ENCODE results near the gene FBXL17. TPM values are rescaled to one million over a fixed set of nuclear protein-coding genes. Genes with fewer than 3 reads are reported as not detected.

The FBXL17 gene
- total RNA-seq, 1 donor from 2014 or later, result 27.1 TPM

- no peak for DNase-seq (ENCODE audit: low spot score)
Measured at GRCh38 chr5:108090946-108091345, 291.0 kb downstream of the FBXL17 start.

GRCh38 chr5:108084105-108084504 lies 297.8 kb downstream of the FBXL17 start:
- no peak for DNase-seq (ENCODE audit: low spot score)

GRCh38 chr5:108083232-108083631 lies 298.7 kb downstream of the FBXL17 start:
- DNase-seq (ENCODE audit: low spot score), result no peak

GRCh38 chr5:108081707-108082106 lies 300.2 kb downstream of the FBXL17 start:
- no peak for DNase-seq (ENCODE audit: low spot score)

GRCh38 chr5:108079753-108080152 lies 302.1 kb downstream of the FBXL17 start:
- no peak for DNase-seq (ENCODE audit: low spot score)

- no peak for DNase-seq (ENCODE audit: low spot score)
Measured at GRCh38 chr5:108078882-108079281, 303.0 kb downstream of the FBXL17 start.

DNA sequence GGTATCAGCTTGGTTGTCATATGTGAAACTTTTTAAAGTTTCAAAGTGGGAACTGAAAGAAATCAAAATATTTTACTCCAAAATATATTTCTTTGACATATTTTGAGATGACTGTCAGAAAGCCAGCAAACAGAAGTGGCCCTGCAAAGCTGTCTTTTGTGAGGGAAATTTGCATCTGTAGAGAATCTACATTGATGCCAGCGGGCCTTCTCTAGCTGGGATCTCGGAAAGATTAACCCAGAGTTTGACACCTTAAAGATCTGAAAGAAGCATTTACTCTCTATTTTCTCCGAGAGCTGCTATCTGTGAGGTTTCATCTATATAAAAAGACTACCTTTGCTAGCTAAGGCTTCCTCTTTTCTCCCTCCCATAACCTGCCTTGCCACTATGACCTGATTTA lies 303.6 kb downstream of the FBXL17 start:
- DNase-seq (ENCODE audit: low spot score), result no peak

- DNase-seq (ENCODE audit: low spot score), result no peak
Measured at GRCh38 chr5:108074626-108075025, 307.3 kb downstream of the FBXL17 start.

GRCh38 chr5:108064302-108064701 lies 317.6 kb downstream of the FBXL17 start:
- no peak for DNase-seq (ENCODE audit: low spot score)

GRCh38 chr5:108061941-108062340 lies 320.0 kb downstream of the FBXL17 start:
- no peak for DNase-seq (ENCODE audit: low spot score)

GRCh38 chr5:108060340-108060739 lies 321.6 kb downstream of the FBXL17 start:
- no peak for DNase-seq (ENCODE audit: low spot score)

GRCh38 chr5:108059334-108059733 lies 322.6 kb downstream of the FBXL17 start:
- DNase-seq (ENCODE audit: low spot score), result no peak

GRCh38 chr5:108054349-108054748 lies 327.5 kb downstream of the FBXL17 start:
- DNase-seq (ENCODE audit: low spot score), result no peak

- DNase-seq (ENCODE audit: low spot score), result no peak
Measured at GRCh38 chr5:108046955-108047670, 334.8 kb downstream of the FBXL17 start.

- DNase-seq (ENCODE audit: low spot score), result no peak
Measured at GRCh38 chr5:108036482-108036881, 345.4 kb downstream of the FBXL17 start.

DNA sequence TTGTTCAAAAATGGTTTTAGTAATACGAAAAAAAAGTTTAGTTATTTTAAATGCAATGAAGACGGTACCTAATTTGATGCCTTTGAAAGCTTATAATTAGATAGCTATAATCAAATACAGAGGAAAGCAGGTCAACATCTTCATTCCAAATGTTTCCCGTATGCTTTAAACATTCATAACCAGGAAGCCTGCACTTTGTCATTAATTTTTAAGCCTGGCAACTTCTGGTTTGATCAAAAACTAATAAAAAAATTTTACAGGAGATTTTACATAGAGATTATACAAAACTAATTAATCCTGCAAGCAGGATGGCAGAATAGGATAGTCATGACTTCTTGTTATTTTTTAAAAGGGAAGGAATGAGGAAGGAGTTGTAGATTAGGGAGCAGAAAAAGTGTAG lies 353.0 kb downstream of the FBXL17 start:
- DNase-seq (ENCODE audit: low spot score), result no peak

DNA sequence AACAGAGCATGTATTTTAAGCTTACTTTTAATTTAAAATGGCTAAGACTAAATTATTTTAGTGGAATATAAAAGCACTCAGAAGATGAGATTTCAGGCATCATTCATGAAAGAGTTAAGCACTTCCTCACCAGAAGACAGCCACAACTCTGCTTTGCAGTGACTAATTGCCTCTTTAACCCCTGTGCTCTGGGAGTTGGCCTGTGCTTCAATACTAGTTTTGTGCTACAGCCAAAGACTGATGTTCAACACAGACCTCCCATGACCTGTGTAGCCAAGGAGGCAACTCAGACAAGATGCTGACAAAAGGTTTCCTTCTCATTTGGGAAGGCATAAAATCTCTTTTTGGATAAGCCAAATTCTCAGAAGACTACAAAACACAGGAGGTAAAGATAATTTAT lies 353.5 kb downstream of the FBXL17 start:
- DNase-seq (ENCODE audit: low spot score), result no peak

- no peak for DNase-seq (ENCODE audit: low spot score)
Measured at GRCh38 chr5:108025957-108026356, 355.9 kb downstream of the FBXL17 start.

DNA sequence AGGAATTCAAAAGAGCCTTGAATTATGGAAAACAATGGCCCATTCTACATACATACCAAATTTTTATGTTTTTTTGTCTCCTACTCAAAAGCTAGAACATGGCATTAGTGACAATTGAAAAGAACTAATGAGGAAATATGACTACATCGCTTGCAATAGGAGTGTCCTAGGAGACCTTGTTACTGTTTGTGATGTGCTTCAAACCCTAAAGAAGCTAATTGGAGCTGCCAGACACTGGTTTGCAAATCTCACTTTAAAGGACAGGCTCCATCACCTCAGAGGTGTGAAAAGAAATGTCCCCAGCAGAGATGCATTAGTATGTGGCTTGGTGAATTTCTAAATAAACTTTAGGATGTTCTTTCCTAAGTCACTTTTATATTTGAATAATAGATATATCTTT lies 356.9 kb downstream of the FBXL17 start:
- DNase-seq (ENCODE audit: low spot score), result no peak

- DNase-seq (ENCODE audit: low spot score), result no peak
Measured at GRCh38 chr5:108016101-108016500, 365.8 kb downstream of the FBXL17 start.

- no peak for DNase-seq (ENCODE audit: low spot score)
Measured at GRCh38 chr5:108006791-108007190, 375.1 kb downstream of the FBXL17 start.

DNA sequence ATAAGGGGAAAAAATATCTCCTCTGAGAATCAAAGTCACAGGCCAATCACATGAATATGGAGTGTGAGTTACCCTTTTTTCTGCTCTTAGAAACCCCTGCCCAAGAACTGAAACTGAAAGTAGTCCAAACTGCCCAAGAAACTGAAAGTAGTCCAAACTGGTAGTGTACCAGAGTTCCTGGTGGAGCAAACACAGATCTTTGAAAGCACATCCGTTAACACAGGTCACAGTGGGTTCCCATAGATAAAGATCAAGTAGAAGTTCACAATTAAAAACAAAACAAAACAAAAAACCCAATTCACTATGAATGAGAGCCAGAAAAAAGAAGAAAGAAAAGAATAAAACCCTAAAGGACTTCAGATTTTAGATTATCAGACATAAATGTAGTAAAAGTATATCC lies 378.7 kb downstream of the FBXL17 start:
- DNase-seq (ENCODE audit: low spot score), result no peak

DNA sequence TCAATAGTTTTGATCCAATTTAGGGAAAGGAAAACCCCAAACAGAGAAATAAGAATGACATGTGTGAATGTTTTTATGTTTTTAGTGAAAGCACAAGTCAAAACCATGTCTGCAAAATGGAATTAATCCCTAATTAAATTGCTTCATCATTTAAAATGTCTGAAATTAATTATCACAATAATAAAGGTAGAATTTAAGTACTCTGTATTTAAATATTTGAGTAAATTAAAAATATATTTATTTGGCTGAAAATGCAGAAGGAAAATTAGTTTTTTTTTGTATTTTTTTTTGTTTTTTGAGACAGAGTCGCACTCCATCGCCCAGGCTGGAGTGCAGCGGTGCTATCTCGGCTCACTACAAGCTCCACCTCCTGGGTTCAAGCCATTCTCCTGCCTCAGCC lies 380.7 kb downstream of the FBXL17 start:
- no peak for DNase-seq (ENCODE audit: low spot score)

DNA sequence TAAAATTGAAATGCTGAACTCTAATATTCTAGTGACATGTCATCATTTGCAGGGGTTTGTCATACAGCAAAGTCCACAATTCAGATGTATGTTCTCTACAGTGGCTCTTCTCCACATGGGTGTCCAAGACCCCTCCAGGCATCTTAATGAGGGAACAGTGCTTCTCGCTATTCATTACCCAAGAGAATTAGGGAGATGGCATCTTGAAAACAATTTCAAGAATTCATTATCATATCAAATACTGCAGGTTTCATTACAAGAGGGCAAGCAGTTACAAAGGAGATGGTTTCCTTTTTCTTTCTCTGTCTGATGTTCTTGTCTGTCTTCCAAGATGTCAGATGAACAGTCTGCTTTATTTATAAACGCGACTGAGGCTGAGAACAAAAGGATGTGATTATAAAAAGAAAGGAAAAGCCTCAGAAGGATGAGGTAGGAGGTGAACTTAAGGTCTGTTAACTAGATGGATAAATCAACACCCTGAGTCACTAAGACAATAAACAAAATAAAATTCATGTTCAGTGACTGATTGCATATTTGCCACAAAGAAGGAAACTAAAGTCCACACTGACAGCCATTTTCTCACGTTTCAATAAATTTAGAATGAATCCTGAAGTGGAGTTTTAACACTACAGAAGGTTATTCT lies 384.4 kb downstream of the FBXL17 start:
- DNase-seq (ENCODE audit: low spot score), result no peak
